AG04450 (cell line): Measurements from ENCODE around the gene SLC30A5. TPM values are rescaled to one million over a fixed set of nuclear protein-coding genes. Genes with fewer than 3 reads are reported as not detected.

Experiments used
- CTCF ChIA-PET: fragments of 300-600, 350-600 bp; formaldehyde crosslinking; extraction: SDS; loops from one replicate; lab custom pipeline; 2022; ENCODE audit warnings: antibody characterized with exemption, inconsistent platforms; lab: Charles Lee
- POLR2A ChIA-PET: fragments of 350-600 bp; formaldehyde crosslinking; extraction: SDS; loops from one replicate; lab custom pipeline; 2021; ENCODE audit warnings: antibody characterized with exemption, inconsistent platforms; lab: Yijun Ruan, JAX
- DNase-seq: peaks from one replicate; pipeline ENCODE4 v3.0.0-alpha.2; 2011; ENCODE audit warnings: low read depth, low spot score
- H3K27ac ChIP-seq: one replicate; pipeline ENCODE4 v1.5.1; 2012; ENCODE audit warnings: low read depth, low read length, control low read depth
- H3K27me3 ChIP-seq: one replicate; pipeline ENCODE4 v1.6.0; 2012; ENCODE audit warnings: low read length; ENCODE audit not compliant: control insufficient read depth, insufficient read depth
- H3K4me3 ChIP-seq: 2 replicates; pipeline ENCODE4 v1.5.1; 2011; ENCODE audit warnings: mild to moderate bottlenecking, low read depth, low read length, control low read depth
- H3K9me3 ChIP-seq: 2 replicates; pipeline ENCODE4 v1.5.1; 2012; ENCODE audit warnings: low read length; ENCODE audit not compliant: control insufficient read depth, insufficient read depth
- polyA plus RNA-seq: library from polyadenylated mRNA; depleted of rRNA; stranded (reverse); fragments of >200 nt; gene quantifications from 2 replicates; pipeline ENCODE4 v1.2.3, GENCODE V29; 2011
- TF ChIP-seq, protein P1 (sequence below): IDR thresholded peaks from 2 replicates; pipeline ENCODE4 v1.5.1; 2011; ENCODE audit warnings: low read depth, low read length, control low read depth, inconsistent platforms

Gene SLC30A5
- polyA plus RNA-seq, 1 experiment = 49.2 TPM

DNA sequence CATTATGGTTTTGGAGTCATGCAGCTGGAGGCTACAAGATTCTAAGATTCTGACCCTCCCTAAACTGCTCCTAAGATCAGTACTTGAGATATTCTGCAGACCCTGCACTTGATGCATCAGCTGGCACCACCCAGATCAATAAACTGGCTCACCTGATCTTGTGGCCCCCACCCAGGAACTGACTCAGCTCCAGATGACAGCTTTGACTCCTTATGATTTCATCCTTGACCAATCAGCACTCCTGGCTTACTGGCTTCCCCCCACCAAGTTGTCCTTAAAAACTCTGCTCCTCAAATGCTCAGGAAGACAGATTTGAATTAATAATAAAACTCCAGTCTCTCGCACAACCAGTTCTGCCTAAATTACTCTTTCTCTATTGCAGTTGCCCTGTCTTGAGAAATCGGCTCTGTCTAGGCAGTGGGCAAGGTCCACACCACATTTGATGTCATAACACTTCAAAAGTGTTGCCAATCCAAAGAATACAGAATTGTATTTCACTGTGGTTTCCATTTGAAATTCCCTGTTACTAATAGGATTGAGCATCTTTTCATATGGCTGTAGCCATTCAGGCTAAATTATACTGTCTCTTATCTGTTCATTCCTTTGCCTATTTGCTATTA lies 14.8 kb upstream of the SLC30A5 start:
- no peak for DNase-seq
- TF ChIP-seq, protein P1, sequence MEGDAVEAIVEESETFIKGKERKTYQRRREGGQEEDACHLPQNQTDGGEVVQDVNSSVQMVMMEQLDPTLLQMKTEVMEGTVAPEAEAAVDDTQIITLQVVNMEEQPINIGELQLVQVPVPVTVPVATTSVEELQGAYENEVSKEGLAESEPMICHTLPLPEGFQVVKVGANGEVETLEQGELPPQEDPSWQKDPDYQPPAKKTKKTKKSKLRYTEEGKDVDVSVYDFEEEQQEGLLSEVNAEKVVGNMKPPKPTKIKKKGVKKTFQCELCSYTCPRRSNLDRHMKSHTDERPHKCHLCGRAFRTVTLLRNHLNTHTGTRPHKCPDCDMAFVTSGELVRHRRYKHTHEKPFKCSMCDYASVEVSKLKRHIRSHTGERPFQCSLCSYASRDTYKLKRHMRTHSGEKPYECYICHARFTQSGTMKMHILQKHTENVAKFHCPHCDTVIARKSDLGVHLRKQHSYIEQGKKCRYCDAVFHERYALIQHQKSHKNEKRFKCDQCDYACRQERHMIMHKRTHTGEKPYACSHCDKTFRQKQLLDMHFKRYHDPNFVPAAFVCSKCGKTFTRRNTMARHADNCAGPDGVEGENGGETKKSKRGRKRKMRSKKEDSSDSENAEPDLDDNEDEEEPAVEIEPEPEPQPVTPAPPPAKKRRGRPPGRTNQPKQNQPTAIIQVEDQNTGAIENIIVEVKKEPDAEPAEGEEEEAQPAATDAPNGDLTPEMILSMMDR = no peak
- no peaks in the 10 kb centered on the region; the same call in 1 of the 2 replicates for H3K9me3 ChIP-seq
- no peak overlapping the region for H3K4me3 ChIP-seq
- no peaks in the 10 kb centered on the region for H3K27me3 ChIP-seq
- ChIA-PET CTCF (interaction anchor here (0.6 kb wide), 1 partner anchor 14 kb away, joined by 3 read pairs; no protein-coding TSS in a partner anchor), POLR2A (no interaction called here)
- H3K27ac ChIP-seq = no peak overlapping the region

DNA sequence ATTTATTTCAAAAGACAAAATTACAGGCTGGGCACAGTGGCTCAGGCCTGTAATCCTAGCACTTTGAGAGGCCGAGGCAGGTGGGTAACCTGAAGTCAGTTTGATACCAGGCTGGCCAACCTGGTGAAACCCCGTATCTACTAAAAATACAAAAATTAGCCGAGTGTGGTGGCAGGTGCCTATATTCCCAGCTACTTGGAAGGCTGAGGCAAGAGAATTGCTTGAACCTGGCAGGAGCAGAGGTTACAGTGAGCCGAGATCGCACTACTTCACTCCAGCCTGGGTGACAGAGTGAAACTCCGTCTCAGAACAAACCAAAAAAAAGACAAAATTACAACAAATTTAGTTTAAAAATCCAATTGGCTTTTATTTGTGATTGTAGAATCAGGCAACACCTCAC lies 14.3 kb upstream of the SLC30A5 start:
- TF ChIP-seq, protein P1 = no peak
- Histone ChIP-seq H3K4me3 (no peak overlapping the region), H3K9me3 (no peaks in the 10 kb centered on the region; the same call in 1 of the 2 replicates), H3K27me3 (no peaks in the 10 kb centered on the region), H3K27ac (no peak overlapping the region)
- CTCF ChIA-PET = no interaction called here
- no peak for DNase-seq
- POLR2A ChIA-PET = no interaction called here

DNA sequence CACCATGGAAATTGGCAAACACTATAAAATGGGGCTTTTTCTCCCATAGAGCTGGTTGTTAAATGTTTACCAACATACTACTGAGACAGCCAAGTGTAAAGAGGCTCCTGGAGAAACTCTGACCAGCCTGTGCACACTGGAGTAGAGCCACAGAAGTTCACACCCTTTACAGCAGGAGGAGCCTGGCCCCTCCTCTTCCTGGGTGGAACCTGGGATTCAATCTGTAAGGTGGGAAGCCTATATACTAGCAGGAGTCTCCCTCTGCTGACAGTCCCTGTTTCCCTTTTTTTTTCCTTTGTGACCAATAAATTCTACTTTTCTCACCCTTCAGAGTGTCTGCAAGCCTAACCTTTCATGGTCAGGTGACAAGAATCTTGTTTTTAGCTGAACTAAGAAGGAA lies 10.4 kb upstream of the SLC30A5 start:
- Histone ChIP-seq H3K27me3 (no peaks in the 10 kb centered on the region), H3K4me3 (no peak overlapping the region), H3K27ac (no peak overlapping the region), H3K9me3 (no peaks in the 10 kb centered on the region)
- DNase-seq = no peak
- TF ChIP-seq, protein P1 = no peak; the same call in 1 of the 2 replicates
- ChIA-PET POLR2A (no interaction called here), CTCF (interaction anchor here (3.9 kb wide), 1 partner anchor 10 kb away, joined by 37 read pairs; the partner anchor contains the start of gene SLC30A5)

DNA sequence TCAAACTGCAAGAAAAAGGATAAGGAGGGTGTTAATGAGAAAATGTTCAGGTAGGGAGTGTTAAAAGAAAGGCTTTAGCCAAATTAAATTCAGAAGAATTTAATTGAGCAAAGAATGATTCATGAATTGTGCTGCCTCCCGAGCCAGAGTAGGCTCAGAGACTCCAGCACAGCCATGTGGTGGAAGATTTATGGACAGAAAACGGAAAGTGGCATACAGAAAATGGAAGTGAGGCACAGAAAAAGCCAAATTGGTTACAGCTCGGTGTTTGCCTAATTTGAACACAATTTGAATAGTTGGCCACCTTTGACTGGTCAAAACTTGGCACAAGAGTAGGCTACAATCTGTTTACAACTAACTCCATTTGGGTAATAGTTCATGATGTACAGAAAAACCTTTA lies 9.6 kb upstream of the SLC30A5 start:
- DNase-seq = no peak
- Histone ChIP-seq H3K27ac (no peak overlapping the region), H3K9me3 (no peaks in the 10 kb centered on the region), H3K27me3 (no peaks in the 10 kb centered on the region), H3K4me3 (no peak overlapping the region)
- ChIA-PET POLR2A (no interaction called here), CTCF (interaction anchor here (0.6 to 3.9 kb wide), 2 partner anchors 10 to 268 kb away, joined by 3 to 37 read pairs; partner anchors contain the start of gene SLC30A5)
- TF ChIP-seq, protein P1 = no peak

DNA sequence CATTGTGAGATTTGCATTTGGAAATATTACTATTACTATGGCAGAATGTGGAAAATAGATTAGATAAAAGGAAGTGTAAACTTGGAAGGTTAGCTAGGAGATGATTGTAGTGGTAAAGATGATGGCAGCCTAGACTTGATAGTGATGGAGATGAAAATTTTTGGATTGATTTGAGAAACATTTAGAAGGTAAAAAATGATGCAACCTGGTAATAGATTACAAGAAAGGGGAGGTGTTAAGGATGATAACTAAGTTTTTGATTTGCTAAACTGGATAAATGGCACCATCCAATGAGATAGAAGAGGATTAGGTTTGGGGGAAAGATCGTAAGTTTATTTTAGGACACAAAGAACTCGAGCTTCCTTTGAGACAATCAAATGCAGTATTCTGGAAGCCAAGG lies 8.9 kb upstream of the SLC30A5 start:
- H3K4me3 ChIP-seq = no peak overlapping the region
- no peaks in the 10 kb centered on the region for H3K9me3 ChIP-seq
- no peaks in the 10 kb centered on the region for H3K27me3 ChIP-seq
- ChIA-PET POLR2A (no interaction called here), CTCF (interaction anchor here (0.6 to 3.9 kb wide), 2 partner anchors 9 to 1792 kb away, joined by 3 to 37 read pairs; partner anchors contain the start of gene SLC30A5)
- TF ChIP-seq, protein P1 = no peak
- no peak for DNase-seq
- H3K27ac ChIP-seq = no peak overlapping the region
